OCI-LY7 (cell line): ENCODE results near the gene PPARGC1A. TPM values are rescaled to one million over a fixed set of nuclear protein-coding genes. Genes with fewer than 3 reads are reported as not detected.

Source experiments
- BruUV-seq: library from RNA; stranded (reverse); fragments of 400-500 nt; replicated peaks from 2 replicates; lab custom pipeline; 2021; lab: Mats Ljungman, UMichigan
- CTCF ChIA-PET: fragments of 300-600 bp; sonication (Branson Sonifier 250); formaldehyde crosslinking; loops from one replicate; lab custom pipeline; 2022; ENCODE audit warnings: antibody characterized with exemption; ENCODE audit not compliant: unreplicated experiment; lab: Charles Lee
- POLR2A ChIA-PET: fragments of 300-600 bp; sonication (Branson Sonifier 250); formaldehyde crosslinking; loops from one replicate; lab custom pipeline; 2022; ENCODE audit warnings: antibody characterized with exemption; lab: Charles Lee
- DNase-seq: peaks from one replicate; pipeline ENCODE4 v3.0.0-alpha.2; 2015; ENCODE audit warnings: low spot score
- H2AFZ ChIP-seq: fragments of 200-600 bp; sonication (generic), shearing (Covaris generic); 2 replicates; pipeline ENCODE4 v1.6.1; 2014; ENCODE audit warnings: mild to moderate bottlenecking, antibody characterized with exemption, low read length, moderate library complexity
- H3K27ac ChIP-seq: fragments of 200-600 bp; sonication (generic); 2 replicates; pipeline ENCODE4 v1.5.1; 2014; ENCODE audit warnings: mixed run types, low read depth, mild to moderate bottlenecking, moderate library complexity, low read length, inconsistent platforms; ENCODE audit not compliant: poor library complexity, severe bottlenecking
- H3K36me3 ChIP-seq: fragments of 200-600 bp; sonication (generic); 2 replicates; pipeline ENCODE4 v1.6.1; 2014; ENCODE audit warnings: mild to moderate bottlenecking, antibody characterized with exemption, low read length, moderate library complexity, mixed read lengths; ENCODE audit not compliant: insufficient read depth
- H3K4me1 ChIP-seq: fragments of 200-600 bp; sonication (generic); 2 replicates; pipeline ENCODE4 v1.5.1; 2014; ENCODE audit warnings: mild to moderate bottlenecking, low read length; ENCODE audit not compliant: insufficient read depth, poor library complexity, severe bottlenecking
- H3K4me2 ChIP-seq: fragments of 200-600 bp; sonication (generic); 2 replicates; pipeline ENCODE4 v1.6.1; 2014; ENCODE audit warnings: mild to moderate bottlenecking, low read length
- H3K4me3 ChIP-seq: fragments of 200-600 bp; sonication (generic); 2 replicates; pipeline ENCODE4 v1.5.1; 2014; ENCODE audit warnings: mild to moderate bottlenecking, low read depth, low read length; ENCODE audit not compliant: poor library complexity, severe bottlenecking
- H3K79me2 ChIP-seq: fragments of 200-600 bp; sonication (generic); 2 replicates; pipeline ENCODE4 v1.6.1; 2016; ENCODE audit warnings: low read depth, mild to moderate bottlenecking, low read length, moderate library complexity, mixed read lengths; ENCODE audit not compliant: insufficient read depth
- H3K9me2 ChIP-seq: fragments of 200-600 bp; sonication (generic); 2 replicates; pipeline ENCODE4 v1.6.1; 2016; ENCODE audit warnings: mild to moderate bottlenecking, low read length, mixed read lengths; ENCODE audit not compliant: insufficient read depth
- H3K9me3 ChIP-seq: fragments of 200-600 bp; sonication (generic); 2 replicates; pipeline ENCODE4 v1.6.1; 2014; ENCODE audit warnings: mild to moderate bottlenecking, mixed run types, low read length, mixed read lengths
- H4K20me1 ChIP-seq: fragments of 200-600 bp; sonication (generic); 2 replicates; pipeline ENCODE4 v1.6.1; 2014; ENCODE audit warnings: mild to moderate bottlenecking, antibody characterized with exemption, low read length, moderate library complexity, mixed read lengths; ENCODE audit not compliant: insufficient read depth
- EZH2phosphoT487 ChIP-seq: fragments of 200-600 bp; sonication (generic); IDR thresholded peaks from 2 replicates; pipeline ENCODE4 v1.6.1; 2018; ENCODE audit warnings: low read depth, borderline replicate concordance, mild to moderate bottlenecking, mixed run types, antibody characterized with exemption, low read length, moderate library complexity, mixed read lengths
- intact Hi-C: fragments of 100-400 bp; cut with micrococcal nuclease; formaldehyde crosslinking; loops from one replicate; pipeline ENCODE4 v1.10.0; 2022; ENCODE audit not compliant: unreplicated experiment
- total RNA-seq, 2 experiments: library from RNA; depleted of rRNA in 1 of 2; stranded (reverse); fragments of >200 nt in 1 of 2; shearing (Covaris generic) in 1 of 2; gene quantifications; 2 replicates each; pipeline ENCODE4 v1.2.3, GENCODE V29; 2014 to 2022
- TF ChIP-seq, protein P1 (sequence below): fragments of 200-600 bp; sonication (generic); conservative IDR thresholded peaks from 2 replicates; pipeline ENCODE4 v1.5.1; 2014; ENCODE audit warnings: mild to moderate bottlenecking, antibody characterized with exemption, low read length, moderate library complexity, mixed read lengths

PPARGC1A gene
- total RNA-seq, 2 experiments from 2014 or later, result 0.40 TPM; not detected in 1

DNA sequence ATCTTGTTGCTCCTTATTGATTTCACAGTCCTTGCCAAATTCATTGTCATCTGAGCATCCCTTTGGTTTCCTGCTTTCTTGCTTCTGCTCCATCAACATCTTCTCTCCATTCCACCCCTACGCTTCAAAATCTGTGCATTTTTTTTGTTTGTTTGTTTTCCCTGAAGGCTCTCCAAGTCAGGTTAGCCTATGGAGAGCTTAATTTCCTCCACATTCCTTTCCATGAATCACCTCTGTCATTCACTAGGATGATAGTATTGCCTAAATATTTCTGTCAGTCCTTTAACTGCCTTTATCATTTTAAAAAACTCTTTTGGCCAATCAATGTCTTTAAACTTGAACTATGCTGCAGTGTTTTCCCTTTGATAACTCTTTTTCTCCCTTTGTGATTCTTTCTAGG lies 67.7 kb downstream of the PPARGC1A start:
- Histone ChIP-seq H3K4me1 (no peaks in the 10 kb centered on the region), H3K27ac (no peak overlapping the region), H3K4me2 (no peak overlapping the region), H3K79me2 (no peaks in the 10 kb centered on the region), H4K20me1 (no peaks in the 10 kb centered on the region), H2AFZ (no peak overlapping the region), H3K36me3 (no peaks in the 10 kb centered on the region), H3K9me2 (no peaks in the 10 kb centered on the region), H3K4me3 (no peak overlapping the region), H3K9me3 (no peaks in the 10 kb centered on the region)
- ChIA-PET POLR2A (no interaction called here), CTCF (no interaction called here)
- intact Hi-C loops, result no loop called here
- no TSS peak for BruUV-seq
- no peak for DNase-seq
- TF ChIP-seq, protein P1, sequence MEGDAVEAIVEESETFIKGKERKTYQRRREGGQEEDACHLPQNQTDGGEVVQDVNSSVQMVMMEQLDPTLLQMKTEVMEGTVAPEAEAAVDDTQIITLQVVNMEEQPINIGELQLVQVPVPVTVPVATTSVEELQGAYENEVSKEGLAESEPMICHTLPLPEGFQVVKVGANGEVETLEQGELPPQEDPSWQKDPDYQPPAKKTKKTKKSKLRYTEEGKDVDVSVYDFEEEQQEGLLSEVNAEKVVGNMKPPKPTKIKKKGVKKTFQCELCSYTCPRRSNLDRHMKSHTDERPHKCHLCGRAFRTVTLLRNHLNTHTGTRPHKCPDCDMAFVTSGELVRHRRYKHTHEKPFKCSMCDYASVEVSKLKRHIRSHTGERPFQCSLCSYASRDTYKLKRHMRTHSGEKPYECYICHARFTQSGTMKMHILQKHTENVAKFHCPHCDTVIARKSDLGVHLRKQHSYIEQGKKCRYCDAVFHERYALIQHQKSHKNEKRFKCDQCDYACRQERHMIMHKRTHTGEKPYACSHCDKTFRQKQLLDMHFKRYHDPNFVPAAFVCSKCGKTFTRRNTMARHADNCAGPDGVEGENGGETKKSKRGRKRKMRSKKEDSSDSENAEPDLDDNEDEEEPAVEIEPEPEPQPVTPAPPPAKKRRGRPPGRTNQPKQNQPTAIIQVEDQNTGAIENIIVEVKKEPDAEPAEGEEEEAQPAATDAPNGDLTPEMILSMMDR, result no peak
- no peak for TF ChIP-seq EZH2phosphoT487

DNA sequence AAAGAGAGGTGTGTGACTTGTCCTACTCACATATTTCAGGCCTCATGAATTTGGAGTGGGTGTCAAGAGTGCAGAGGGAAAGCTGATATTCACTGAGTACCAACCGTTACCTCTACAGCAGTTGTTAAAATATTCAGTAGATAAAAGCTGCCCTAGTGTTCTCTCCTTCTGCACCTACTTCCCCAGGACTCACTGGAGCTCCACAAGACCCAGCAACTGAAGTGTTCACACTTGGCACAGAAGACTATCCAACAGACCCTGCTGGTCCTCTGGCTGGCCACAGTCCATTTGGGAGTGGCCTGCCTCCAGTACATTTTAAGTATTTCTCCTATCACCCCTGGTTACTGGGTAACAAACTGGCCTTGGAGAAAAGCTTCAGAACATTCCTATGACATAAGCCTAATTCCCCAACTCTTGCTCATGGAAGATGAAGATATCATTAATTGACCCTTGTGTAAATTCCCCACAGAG lies 70.8 kb downstream of the PPARGC1A start:
- TF ChIP-seq, protein P1, result no peak
- no peak for TF ChIP-seq EZH2phosphoT487
- Histone ChIP-seq H3K36me3 (no peaks in the 10 kb centered on the region), H3K79me2 (no peaks in the 10 kb centered on the region), H4K20me1 (no peaks in the 10 kb centered on the region), H3K4me3 (no peak overlapping the region), H2AFZ (no peak overlapping the region), H3K9me2 (no peaks in the 10 kb centered on the region), H3K27ac (no peak overlapping the region), H3K9me3 (no peaks in the 10 kb centered on the region), H3K4me2 (no peak overlapping the region), H3K4me1 (no peaks in the 10 kb centered on the region)
- ChIA-PET POLR2A (no interaction called here), CTCF (no interaction called here)
- intact Hi-C loops, result no loop called here
- no peak for DNase-seq
- no TSS peak for BruUV-seq

DNA sequence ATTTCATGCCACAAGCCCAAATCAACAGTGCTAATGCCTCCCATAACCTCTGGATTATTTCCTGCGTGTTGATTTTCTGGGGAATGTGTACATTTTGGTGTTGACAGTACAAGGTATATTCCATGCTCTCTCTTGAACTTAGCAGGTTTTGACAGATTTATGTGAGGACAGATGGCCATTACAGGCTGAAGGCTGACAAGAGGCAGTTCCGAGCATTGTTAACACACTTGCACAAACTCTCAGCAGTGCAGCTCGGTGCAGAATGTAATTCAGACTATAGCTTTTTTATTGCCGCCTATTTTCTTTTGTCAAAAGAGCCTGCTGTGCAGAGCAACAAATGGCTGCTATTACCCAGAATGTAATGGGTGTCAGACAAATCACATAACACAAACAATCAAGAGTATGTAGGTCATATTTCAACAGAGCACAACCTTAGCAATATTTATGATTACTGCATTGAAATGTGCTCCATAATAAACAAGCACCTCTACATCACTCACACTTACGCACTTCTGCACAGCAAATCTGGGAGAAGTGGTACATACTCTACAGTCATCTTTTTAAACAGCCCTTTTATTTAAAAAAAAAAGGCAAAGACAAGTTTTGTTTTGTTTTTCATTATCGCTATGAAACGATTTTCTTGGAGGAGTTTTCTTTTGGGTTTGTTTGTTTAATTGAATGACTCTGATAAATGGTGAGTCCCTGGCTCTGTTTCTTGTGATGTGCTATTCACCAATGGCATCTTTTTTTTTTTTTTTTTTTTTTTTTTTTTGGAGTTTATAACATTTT lies 71.6 kb downstream of the PPARGC1A start:
- no peak for DNase-seq
- Histone ChIP-seq H3K4me2 (no peak overlapping the region), H3K9me2 (no peaks in the 10 kb centered on the region), H3K36me3 (no peaks in the 10 kb centered on the region), H4K20me1 (no peaks in the 10 kb centered on the region), H3K4me3 (no peak overlapping the region), H2AFZ (no peak overlapping the region), H3K79me2 (no peaks in the 10 kb centered on the region), H3K27ac (no peak overlapping the region), H3K4me1 (no peaks in the 10 kb centered on the region), H3K9me3 (no peaks in the 10 kb centered on the region)
- POLR2A ChIA-PET, result interaction anchor here (1.0 kb wide), 1 partner anchor 10 kb away, joined by 3 read pairs; no protein-coding TSS in a partner anchor
- CTCF ChIA-PET, result no interaction called here
- no TSS peak for BruUV-seq
- intact Hi-C loops, result no loop called here
- no peak for TF ChIP-seq EZH2phosphoT487
- TF ChIP-seq, protein P1, result no peak
